Measurements from ENCODE around the gene SND1. TPM values are rescaled to one million over a fixed set of nuclear protein-coding genes. Genes with fewer than 3 reads are reported as not detected.

The SND1 gene
- 100 to 1,000 TPM; 146 to 155 TPM for total RNA-seq

DNA sequence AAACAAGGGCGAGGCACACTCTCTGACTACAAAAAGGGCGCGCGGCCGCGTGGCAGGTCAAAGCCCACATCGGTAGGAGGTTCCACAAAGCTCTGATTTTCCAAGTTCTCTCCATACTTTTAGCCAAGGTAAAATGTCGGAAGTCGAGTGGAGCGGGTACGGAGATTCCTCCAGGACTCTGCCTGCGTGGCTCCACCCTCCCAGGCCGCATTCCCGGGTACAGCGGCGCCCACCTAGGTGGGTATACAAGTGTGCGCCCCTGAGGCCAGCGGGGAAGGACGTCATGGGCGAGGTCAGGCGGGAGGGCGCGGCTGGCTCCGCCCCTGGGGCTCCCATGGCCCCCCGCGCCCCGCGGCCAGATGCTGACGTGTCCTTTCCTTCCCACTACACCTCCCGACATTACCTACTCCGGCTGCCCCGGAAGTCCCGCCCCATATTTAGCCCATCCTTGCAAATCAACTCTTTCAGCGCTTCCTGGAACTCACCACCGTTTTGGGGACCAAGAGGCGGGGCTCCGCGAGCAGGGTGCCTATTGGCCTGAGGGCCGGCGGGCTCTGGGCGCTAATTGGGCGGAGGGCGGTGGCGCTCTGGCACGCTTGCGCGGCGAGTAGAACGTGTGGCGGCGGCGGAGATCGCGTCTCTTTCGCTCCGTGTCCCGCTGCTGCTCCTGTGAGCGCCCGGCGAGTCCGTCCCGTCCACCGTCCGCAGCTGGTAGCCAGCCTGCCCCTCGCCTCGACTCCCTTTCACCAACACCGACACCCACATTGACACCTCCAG, at the start of gene SND1:
Gene SND1 (plus strand): TSS at position 639 of the 777 bp plus-strand sequence. CDS start 180 bp downstream, outside the sequence.
- TF ChIP-seq, protein P1, sequence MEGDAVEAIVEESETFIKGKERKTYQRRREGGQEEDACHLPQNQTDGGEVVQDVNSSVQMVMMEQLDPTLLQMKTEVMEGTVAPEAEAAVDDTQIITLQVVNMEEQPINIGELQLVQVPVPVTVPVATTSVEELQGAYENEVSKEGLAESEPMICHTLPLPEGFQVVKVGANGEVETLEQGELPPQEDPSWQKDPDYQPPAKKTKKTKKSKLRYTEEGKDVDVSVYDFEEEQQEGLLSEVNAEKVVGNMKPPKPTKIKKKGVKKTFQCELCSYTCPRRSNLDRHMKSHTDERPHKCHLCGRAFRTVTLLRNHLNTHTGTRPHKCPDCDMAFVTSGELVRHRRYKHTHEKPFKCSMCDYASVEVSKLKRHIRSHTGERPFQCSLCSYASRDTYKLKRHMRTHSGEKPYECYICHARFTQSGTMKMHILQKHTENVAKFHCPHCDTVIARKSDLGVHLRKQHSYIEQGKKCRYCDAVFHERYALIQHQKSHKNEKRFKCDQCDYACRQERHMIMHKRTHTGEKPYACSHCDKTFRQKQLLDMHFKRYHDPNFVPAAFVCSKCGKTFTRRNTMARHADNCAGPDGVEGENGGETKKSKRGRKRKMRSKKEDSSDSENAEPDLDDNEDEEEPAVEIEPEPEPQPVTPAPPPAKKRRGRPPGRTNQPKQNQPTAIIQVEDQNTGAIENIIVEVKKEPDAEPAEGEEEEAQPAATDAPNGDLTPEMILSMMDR (IDR thresholded peaks at IDR 0.05) = peak in 2 of 7 experiments; percentile 19 to 26
- TF ChIP-seq POLR2A (IDR thresholded peaks at IDR 0.05) = peak; percentile 90 to 98 (median 98)
- WGBS, 2 donors = 0% methylated on average over 47 to 53 of the region's 67 CpGs

DNA sequence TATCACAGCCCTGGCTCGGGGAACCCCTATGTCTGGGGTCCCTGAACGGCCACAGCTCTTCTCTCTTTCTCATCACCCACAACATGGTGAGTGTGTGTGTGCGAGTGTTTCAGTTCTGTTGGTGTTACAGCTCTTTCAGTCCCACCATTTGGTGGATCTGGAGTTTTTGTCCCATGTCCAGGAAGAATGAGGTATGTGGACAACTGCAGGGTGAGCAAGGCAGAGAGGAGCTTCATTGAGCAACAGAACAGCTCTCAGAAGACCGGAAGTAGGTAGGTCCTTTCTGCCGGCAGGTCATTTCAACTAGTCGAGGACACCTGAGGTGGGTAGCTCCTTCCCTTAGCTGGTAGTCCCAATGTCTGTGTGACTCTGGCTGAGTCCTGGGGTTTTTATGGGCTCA, 43.5 kb upstream of the SND1 start:
- Histone ChIP-seq H3K36me3 (replicated peaks in 1 of 2; ENCODE audit: insufficient read depth in 1 of 2, low read depth in 2 of 2) (no peaks in the 10 kb centered on the region), H3K9me3 (peaks cover 0 to 11% (median 0%) of the 10 kb centered on the region in 3 donors), H3K4me3 (no peak overlapping the region), H3K27ac (no peak overlapping the region), H3K27me3 (no peaks in the 10 kb centered on the region), H3K4me1 (no peaks in the 10 kb centered on the region)
- ATAC-seq = no peak
- intact Hi-C loops (cut with DNase I) = no loop called here
- no peak for DNase-seq
- TF ChIP-seq, protein P1 (IDR thresholded peaks at IDR 0.05) = no peak
- TF ChIP-seq POLR2A (IDR thresholded peaks at IDR 0.05) = no peak
- WGBS, 2 donors = 91 to 92% methylated on average over 4 to 6 of the region's 6 CpGs

More for the DNA sequence above, at the start of gene SND1:
- Histone ChIP-seq H3K9me3 (no peaks in the 10 kb centered on the region), H3K4me3 (peak within 1 kb of the TSS; percentile 43 to 77), H3K27me3 (no peaks in the 10 kb centered on the region), H3K36me3 (replicated peaks in 1 of 2; ENCODE audit: insufficient read depth in 1 of 2, low read depth in 2 of 2) (no peaks in the 10 kb centered on the region), H3K27ac (peak within 1 kb of the TSS; percentile 96 to 99 (median 97)), H3K4me1 (peaks cover 58% of the 10 kb centered on the region)
- intact Hi-C loops (cut with DNase I) = no loop called here
- DNase-seq (peak; percentile 100), ATAC-seq (peak; percentile 96)

DNA sequence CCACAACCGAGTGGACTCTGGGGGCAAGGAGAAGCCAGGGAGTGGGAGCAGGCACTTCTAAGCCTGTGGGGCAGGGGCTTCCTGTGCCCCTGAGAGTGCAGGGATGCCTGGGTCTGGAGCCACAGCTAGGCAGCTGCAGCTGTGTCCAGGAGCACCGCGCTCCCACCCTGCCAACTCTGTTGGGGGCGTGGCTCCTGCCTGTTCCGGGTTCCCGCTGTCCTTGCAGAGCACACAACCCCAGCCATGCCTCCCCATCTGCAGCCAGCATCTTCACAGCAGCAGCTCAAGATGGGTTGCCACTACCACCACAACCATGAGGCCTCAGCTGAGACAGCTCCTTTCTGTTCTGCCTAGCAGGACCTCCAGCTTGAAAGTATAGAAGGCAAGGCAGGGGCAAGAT, 42.7 kb upstream of the SND1 start:
- no peak overlapping the region for H3K27ac ChIP-seq
- H3K4me3 ChIP-seq = no peak overlapping the region
- TF ChIP-seq, protein P1 (IDR thresholded peaks at IDR 0.05) = no peak
- H3K9me3 ChIP-seq = peaks cover 0 to 11% (median 0%) of the 10 kb centered on the region in 3 donors
- H3K4me1 ChIP-seq = no peaks in the 10 kb centered on the region
- no peak for ATAC-seq
- H3K27me3 ChIP-seq = no peaks in the 10 kb centered on the region
- 88 to 100% methylated on average over 1 to 6 of the region's 6 CpGs for WGBS, 2 donors
- intact Hi-C loops (cut with DNase I) = no loop called here
- no peak for DNase-seq
- no peaks in the 10 kb centered on the region for H3K36me3 ChIP-seq (replicated peaks in 1 of 2; ENCODE audit: insufficient read depth in 1 of 2, low read depth in 2 of 2)

DNA sequence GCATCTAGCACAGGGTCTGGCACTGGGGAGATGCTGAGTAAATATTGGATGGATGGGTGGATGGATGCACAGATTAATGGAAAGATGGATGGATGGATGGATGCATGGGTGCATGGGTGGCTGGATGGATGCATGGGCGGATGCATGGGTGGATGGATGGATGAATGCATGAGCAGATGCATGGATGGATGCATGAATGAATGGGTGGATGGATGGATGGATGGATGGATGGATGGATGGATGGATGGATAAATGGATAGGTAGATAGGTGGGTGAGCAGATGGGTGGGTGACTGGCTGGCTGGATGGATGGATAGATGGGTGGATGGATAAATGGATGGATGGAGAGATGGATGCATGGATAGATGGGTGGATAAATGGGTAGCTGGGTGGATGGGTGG, 39.7 kb upstream of the SND1 start:
- no peak for TF ChIP-seq POLR2A (IDR thresholded peaks at IDR 0.05)
- TF ChIP-seq, protein P1 (IDR thresholded peaks at IDR 0.05) = no peak
- H3K27ac ChIP-seq = no peak overlapping the region
- 67 to 81% methylated on average over 1 of the region's 1 CpG for WGBS, 2 donors
- DNase-seq = no peak
- no peaks in the 10 kb centered on the region for H3K27me3 ChIP-seq
- ATAC-seq = no peak
- no peaks in the 10 kb centered on the region for H3K4me1 ChIP-seq
- H3K4me3 ChIP-seq = no peak overlapping the region
- no peaks in the 10 kb centered on the region for H3K36me3 ChIP-seq (replicated peaks in 1 of 2; ENCODE audit: insufficient read depth in 1 of 2, low read depth in 2 of 2)
- H3K9me3 ChIP-seq = peaks cover 0 to 11% (median 0%) of the 10 kb centered on the region in 3 donors
- intact Hi-C loops (cut with DNase I) = no loop called here

DNA sequence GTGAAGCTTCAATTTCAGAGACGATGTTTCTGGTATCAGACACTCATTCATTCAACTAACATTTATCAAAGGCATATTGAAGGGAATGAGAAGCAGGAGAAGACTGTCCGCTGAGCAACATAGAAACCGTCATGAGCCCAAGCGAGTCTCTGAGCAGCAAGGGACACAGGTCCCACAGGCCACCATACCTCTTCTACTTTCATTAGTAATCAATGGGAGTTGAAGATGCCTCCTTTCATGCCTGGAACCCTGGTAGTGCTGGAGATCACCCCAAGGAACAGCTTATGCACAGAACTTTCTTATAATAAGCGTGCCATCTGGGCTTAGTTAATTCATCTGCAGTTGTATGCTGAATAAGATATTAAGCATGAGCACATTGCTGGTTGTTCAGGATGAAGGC, 35.3 kb upstream of the SND1 start:
- H3K27ac ChIP-seq = no peak overlapping the region
- DNase-seq = no peak
- 80 to 85% methylated on average over 5 of the region's 5 CpGs for WGBS, 2 donors
- no peaks in the 10 kb centered on the region for H3K4me1 ChIP-seq
- ATAC-seq = no peak
- intact Hi-C loops (cut with DNase I) = no loop called here
- H3K36me3 ChIP-seq (replicated peaks in 1 of 2; ENCODE audit: insufficient read depth in 1 of 2, low read depth in 2 of 2) = no peaks in the 10 kb centered on the region
- H3K9me3 ChIP-seq = no peaks in the 10 kb centered on the region
- no peak for TF ChIP-seq POLR2A (IDR thresholded peaks at IDR 0.05)
- TF ChIP-seq, protein P1 (IDR thresholded peaks at IDR 0.05) = no peak
- H3K4me3 ChIP-seq = no peak overlapping the region
- H3K27me3 ChIP-seq = no peaks in the 10 kb centered on the region

Data from body of pancreas (tissue), 4 donors.